Measurements from ENCODE around the gene ETV4. TPM values are rescaled to one million over a fixed set of nuclear protein-coding genes. Genes with fewer than 3 reads are reported as not detected.

The ETV4 gene
- polyA plus RNA-seq, 1 of the 3 experiments (the other 2 are of a cell fraction): 33.2 TPM

DNA sequence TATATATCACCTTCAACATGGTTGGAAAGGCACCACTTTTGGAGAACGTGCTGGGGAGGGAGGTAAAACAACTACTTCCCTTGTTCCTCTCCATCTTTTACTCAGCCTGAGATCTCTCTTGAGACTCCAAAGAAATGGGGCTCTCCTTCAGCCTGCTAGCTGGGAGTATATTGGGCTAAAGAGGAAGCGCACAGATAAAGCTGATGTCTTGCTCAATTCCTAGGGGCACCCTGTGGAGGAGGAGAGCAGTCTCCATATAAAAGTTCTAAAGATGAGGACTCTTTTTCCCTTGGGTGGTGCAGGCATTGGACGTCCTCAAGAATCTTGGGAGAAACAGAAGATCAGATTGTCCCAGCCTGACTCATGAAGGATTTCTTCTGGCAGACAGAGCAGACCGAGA lies 4.6 kb upstream of the ETV4 start:
- Histone ChIP-seq H3K9me3 (no peaks in the 10 kb centered on the region), H2AFZ (ENCODE audit: low read depth) (no peak overlapping the region), H3K4me2 (no peak overlapping the region), H3K4me1 (ENCODE audit: control insufficient read depth in 1 of 2, insufficient read depth in 2 of 2, low read depth in 1 of 2, low read length in 1 of 2) (peaks cover 0 to 6% of the 10 kb centered on the region in 2 experiments; a peak in 1 of 4 replicates), H3K9ac (no peak overlapping the region), H3K36me3 (replicated peaks in 1 of 2; ENCODE audit: control insufficient read depth in 1 of 2, insufficient read depth in 2 of 2, low read length in 1 of 2) (no peaks in the 10 kb centered on the region), H3K27me3 (ENCODE audit: insufficient read depth) (no peaks in the 10 kb centered on the region), H3K9me2 (no peaks in the 10 kb centered on the region), H4K20me1 (ENCODE audit: insufficient read depth) (no peaks in the 10 kb centered on the region), H3K27ac (ENCODE audit: low read depth in 2 of 2, low read length in 1 of 2) (no peak overlapping the region), H3F3A (replicated peaks; ENCODE audit: insufficient read depth) (peaks cover 8% of the 10 kb centered on the region), H3K4me3 (ENCODE audit: low read depth in 2 of 2, low read length in 1 of 2) (no peak overlapping the region), H3K79me2 (ENCODE audit: insufficient read depth) (no peaks in the 10 kb centered on the region)
- CTCF ChIA-PET: interaction anchor here (3.6 kb wide), 1 partner anchor 26 kb away, joined by 16 read pairs; no protein-coding TSS in a partner anchor
- POLR2A ChIA-PET: no interaction called here
- DNase-seq: no peak
- TF ChIP-seq RAD21 (IDR thresholded peaks at IDR 0.05; ENCODE audit: low read length) (no peak), FOSL2 (IDR thresholded peaks at IDR 0.05; ENCODE audit: borderline replicate concordance, low read depth) (no peak), RXRA (IDR thresholded peaks at IDR 0.05; ENCODE audit: borderline replicate concordance, low read depth) (no peak), CHD2 (IDR thresholded peaks at IDR 0.05; ENCODE audit: low read length, partially characterized antibody) (no peak), MXI1 (IDR thresholded peaks at IDR 0.05; ENCODE audit: low read depth, low read length) (no peak), GABPA (IDR thresholded peaks at IDR 0.05; ENCODE audit: low read depth) (no peak), NRF1 (IDR thresholded peaks at IDR 0.05; ENCODE audit: low read depth, low read length) (no peak), TEAD4 (IDR thresholded peaks at IDR 0.05; ENCODE audit: borderline replicate concordance, insufficient read depth) (no peak), TAF1 (IDR thresholded peaks at IDR 0.05; ENCODE audit: borderline replicate concordance, low read depth, low read length) (no peak), EP300 (IDR thresholded peaks at IDR 0.05; ENCODE audit: borderline replicate concordance in 1 of 2, low read depth in 1 of 2, low read length in 1 of 2) (no peak), SIN3A (IDR thresholded peaks at IDR 0.05; ENCODE audit: borderline replicate concordance, low read depth, low read length) (no peak), GATA2 (CRISPR knock-in tag; IDR thresholded peaks at IDR 0.05) (no peak), NFIC (IDR thresholded peaks at IDR 0.05; ENCODE audit: borderline replicate concordance) (no peak), EZH2phosphoT487 (IDR thresholded peaks at IDR 0.05; ENCODE audit: borderline replicate concordance, low read depth) (no peak)
- TF ChIP-seq, protein P1, sequence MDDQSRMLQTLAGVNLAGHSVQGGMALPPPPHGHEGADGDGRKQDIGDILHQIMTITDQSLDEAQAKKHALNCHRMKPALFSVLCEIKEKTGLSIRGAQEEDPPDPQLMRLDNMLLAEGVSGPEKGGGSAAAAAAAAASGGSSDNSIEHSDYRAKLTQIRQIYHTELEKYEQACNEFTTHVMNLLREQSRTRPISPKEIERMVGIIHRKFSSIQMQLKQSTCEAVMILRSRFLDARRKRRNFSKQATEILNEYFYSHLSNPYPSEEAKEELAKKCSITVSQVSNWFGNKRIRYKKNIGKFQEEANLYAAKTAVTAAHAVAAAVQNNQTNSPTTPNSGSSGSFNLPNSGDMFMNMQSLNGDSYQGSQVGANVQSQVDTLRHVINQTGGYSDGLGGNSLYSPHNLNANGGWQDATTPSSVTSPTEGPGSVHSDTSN (IDR thresholded peaks at IDR 0.05): no peak
- TF ChIP-seq, protein P2, sequence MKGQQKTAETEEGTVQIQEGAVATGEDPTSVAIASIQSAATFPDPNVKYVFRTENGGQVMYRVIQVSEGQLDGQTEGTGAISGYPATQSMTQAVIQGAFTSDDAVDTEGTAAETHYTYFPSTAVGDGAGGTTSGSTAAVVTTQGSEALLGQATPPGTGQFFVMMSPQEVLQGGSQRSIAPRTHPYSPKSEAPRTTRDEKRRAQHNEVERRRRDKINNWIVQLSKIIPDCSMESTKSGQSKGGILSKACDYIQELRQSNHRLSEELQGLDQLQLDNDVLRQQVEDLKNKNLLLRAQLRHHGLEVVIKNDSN (IDR thresholded peaks at IDR 0.05; ENCODE audit: borderline replicate concordance, low read depth): no peak
- TF ChIP-seq, protein P3, sequence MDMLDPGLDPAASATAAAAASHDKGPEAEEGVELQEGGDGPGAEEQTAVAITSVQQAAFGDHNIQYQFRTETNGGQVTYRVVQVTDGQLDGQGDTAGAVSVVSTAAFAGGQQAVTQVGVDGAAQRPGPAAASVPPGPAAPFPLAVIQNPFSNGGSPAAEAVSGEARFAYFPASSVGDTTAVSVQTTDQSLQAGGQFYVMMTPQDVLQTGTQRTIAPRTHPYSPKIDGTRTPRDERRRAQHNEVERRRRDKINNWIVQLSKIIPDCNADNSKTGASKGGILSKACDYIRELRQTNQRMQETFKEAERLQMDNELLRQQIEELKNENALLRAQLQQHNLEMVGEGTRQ (IDR thresholded peaks at IDR 0.05; ENCODE audit: borderline replicate concordance, low read depth, low read length): no peak
- 88% methylated on average over 4 of the region's 4 CpGs for WGBS (ENCODE audit: low lambda C conversion rate)
